ENCODE results near the gene ABHD17A. TPM values are rescaled to one million over a fixed set of nuclear protein-coding genes. Genes with fewer than 3 reads are reported as not detected.

Gene ABHD17A
- polyA plus RNA-seq, 4 donors = 37.8 to 71.5 (median 40.0) TPM

- no peak for DNase-seq (ENCODE audit: low read depth in 4 of 4, low spot score in 3 of 4)
Observed at GRCh38 chr19:1841209-1841924, 43.9 kb downstream of the ABHD17A start.

- DNase-seq (ENCODE audit: low read depth in 4 of 4, low spot score in 3 of 4) = no peak
Observed at GRCh38 chr19:1840541-1841115, 44.7 kb downstream of the ABHD17A start.

- no peak for DNase-seq (ENCODE audit: low read depth in 4 of 4, low spot score in 3 of 4)
Observed at GRCh38 chr19:1839658-1840540, 45.4 kb downstream of the ABHD17A start.

- no peak for DNase-seq (ENCODE audit: low read depth in 4 of 4, low spot score in 3 of 4)
Observed at GRCh38 chr19:1837625-1838105, 47.6 kb downstream of the ABHD17A start.

- no peak for DNase-seq (ENCODE audit: low read depth in 4 of 4, low spot score in 3 of 4)
Observed at GRCh38 chr19:1837222-1837565, 48.1 kb downstream of the ABHD17A start.

- no peak for DNase-seq (ENCODE audit: low read depth in 4 of 4, low spot score in 3 of 4)
Observed at GRCh38 chr19:1836458-1837221, 48.7 kb downstream of the ABHD17A start.

GRCh38 chr19:1833540-1833939 is 51.8 kb downstream of the ABHD17A start:
- DNase-seq (ENCODE audit: low read depth in 4 of 4, low spot score in 3 of 4) = no peak

- DNase-seq (ENCODE audit: low read depth in 4 of 4, low spot score in 3 of 4) = no peak
Observed at GRCh38 chr19:1832046-1832663, 53.1 kb downstream of the ABHD17A start.

- no peak for DNase-seq (ENCODE audit: low read depth in 4 of 4, low spot score in 3 of 4)
Observed at GRCh38 chr19:1830978-1831377, 54.3 kb downstream of the ABHD17A start.

GRCh38 chr19:1830568-1830967 is 54.7 kb downstream of the ABHD17A start:
- no peak for DNase-seq (ENCODE audit: low read depth in 4 of 4, low spot score in 3 of 4)

GRCh38 chr19:1829958-1830357 is 55.3 kb downstream of the ABHD17A start:
- DNase-seq (ENCODE audit: low read depth in 4 of 4, low spot score in 3 of 4) = no peak

- DNase-seq (ENCODE audit: low read depth in 4 of 4, low spot score in 3 of 4) = no peak
Observed at GRCh38 chr19:1828279-1829238, 56.7 kb downstream of the ABHD17A start.

GRCh38 chr19:1827566-1828278 is 57.6 kb downstream of the ABHD17A start:
- DNase-seq (ENCODE audit: low read depth in 4 of 4, low spot score in 3 of 4) = no peak

Other genes starting within 250 kb of the ABHD17A start
- 100 to 1,000 TPM; 101 to 127 (median 108) TPM for gene TCF3, start 232.9 kb downstream of the ABHD17A start, polyA plus RNA-seq (ENCODE audit: insufficient read length in 4 of 4)
- gene ONECUT3, start 132.0 kb downstream of the ABHD17A start, polyA plus RNA-seq (ENCODE audit: insufficient read length in 4 of 4) = under 1 TPM in 2 of 4 donors, not detected in 2; 0.03 TPM
- gene ATP8B3, start 73.2 kb downstream of the ABHD17A start, polyA plus RNA-seq (ENCODE audit: insufficient read length in 4 of 4) = 1 to 10 TPM in 1 of 4 donors, under 1 TPM in 3; 0.44 to 1.0 (median 0.74) TPM
- gene REXO1, start 37.0 kb downstream of the ABHD17A start, polyA plus RNA-seq (ENCODE audit: insufficient read length in 4 of 4) = 10 to 100 TPM; 23.5 to 32.9 (median 25.1) TPM
- gene KLF16, start 21.9 kb downstream of the ABHD17A start, polyA plus RNA-seq (ENCODE audit: insufficient read length in 4 of 4) = 10 to 100 TPM in 1 of 4 donors, 1 to 10 TPM in 3; 6.1 to 12.3 (median 7.1) TPM
- gene ADAT3, start 19.9 kb upstream of the ABHD17A start, polyA plus RNA-seq (ENCODE audit: insufficient read length in 4 of 4) = 1 to 10 TPM; 1.8 to 4.4 (median 2.2) TPM
- gene SCAMP4, start 19.9 kb upstream of the ABHD17A start, polyA plus RNA-seq (ENCODE audit: insufficient read length in 4 of 4) = 10 to 100 TPM; 58.1 to 80.5 (median 73.0) TPM
- gene CSNK1G2, start 55.7 kb upstream of the ABHD17A start, polyA plus RNA-seq (ENCODE audit: insufficient read length in 4 of 4) = 10 to 100 TPM; 51.2 to 73.3 (median 58.7) TPM
- 100 to 1,000 TPM in 2 of 4 donors, 10 to 100 TPM in 2; 86.4 to 114 (median 100) TPM for gene BTBD2, start 130.2 kb upstream of the ABHD17A start, polyA plus RNA-seq (ENCODE audit: insufficient read length in 4 of 4)
- 10 to 100 TPM; 62.2 to 94.8 (median 66.3) TPM for gene MKNK2, start 165.7 kb upstream of the ABHD17A start, polyA plus RNA-seq (ENCODE audit: insufficient read length in 4 of 4)
- 10 to 100 TPM; 23.4 to 26.8 (median 25.1) TPM for gene MOB3A, start 210.8 kb upstream of the ABHD17A start, polyA plus RNA-seq (ENCODE audit: insufficient read length in 4 of 4)
- gene IZUMO4, start 211.4 kb upstream of the ABHD17A start, polyA plus RNA-seq (ENCODE audit: insufficient read length in 4 of 4) = 1 to 10 TPM; 6.2 to 7.2 (median 7.0) TPM

Measured in right renal pelvis (tissue), 4 donors.